Stomach (tissue), 9 donors: ENCODE measurements around the gene OR2A2. TPM values are rescaled to one million over a fixed set of nuclear protein-coding genes. Genes with fewer than 3 reads are reported as not detected.

Experiments
- DNase-seq, 2 donors: peaks; one replicate each; pipeline versions ENCODE4 v3.0.0 to v3.0.0-alpha.2; 2013 to 2019
- H3K27ac ChIP-seq, 5 donors: fragments of 200-600 bp in 4 of 5; sonication (generic) in 4 of 5; one replicate each; pipeline ENCODE4 v1.5.1; 2013 to 2019; ENCODE audit warnings: mild to moderate bottlenecking in 1 of 5, moderate library complexity in 1 of 5
- H3K27me3 ChIP-seq, 3 donors: fragments of 200-600 bp; sonication (generic); one replicate each; pipeline ENCODE4 v1.5.1; 2017 to 2019; ENCODE audit warnings: mixed run types in 1 of 3
- H3K36me3 ChIP-seq, 4 donors: fragments of 200-600 bp; sonication (generic); 1 replicate in 3 of 4; 2 replicates in 1 of 4; pipeline ENCODE4 v1.5.1; 2016 to 2019
- H3K4me1 ChIP-seq, 4 donors: fragments of 200-600 bp; sonication (generic); one replicate each; pipeline ENCODE4 v1.5.1; 2016 to 2019
- H3K4me3 ChIP-seq, 4 donors: fragments of 200-600 bp; sonication (generic) in 3 of 4; one replicate each; pipeline ENCODE4 v1.5.1; 2016 to 2019; ENCODE audit warnings: mild to moderate bottlenecking in 1 of 4
- H3K9me3 ChIP-seq, 4 donors: fragments of 200-600 bp; sonication (generic); one replicate each; pipeline ENCODE4 v1.5.1; 2016 to 2019
- EP300 ChIP-seq: sonication (generic); formaldehyde crosslinking; IDR thresholded peaks from one replicate; pipeline ENCODE4 v1.6.1; 2017; ENCODE audit warnings: antibody characterized with exemption
- POLR2A ChIP-seq, 4 donors: fragments of 450-650 bp; IDR thresholded peaks; one replicate each; pipeline ENCODE4 v1.6.1; 2016; ENCODE audit warnings: antibody characterized with exemption in 4 of 4, control low read depth in 2 of 4, mild to moderate bottlenecking in 1 of 4, moderate library complexity in 1 of 4
- POLR2AphosphoS5 ChIP-seq, 3 donors: sonication (generic); formaldehyde crosslinking; IDR thresholded peaks; one replicate each; pipeline ENCODE4 v1.6.1; 2016; ENCODE audit warnings: antibody characterized with exemption in 3 of 3
- WGBS, 5 donors: extraction: QIAGEN DNeasy Blood & Tissue Kit in 3 of 5; methylation state at CpG; one replicate each; pipeline versions ENCODE4 v1.1.5 to v1.1.7; 2013 to 2018; 5-methylcytosine and 5-hydroxymethylcytosine counted together
- intact Hi-C: fragments of 100-400 bp; cut with DNase I; formaldehyde crosslinking; loops from one replicate; pipeline ENCODE4 v1.15.1; 2023; ENCODE audit warnings: low total_unique reads
- polyA plus RNA-seq, 3 donors: library from polyadenylated mRNA; stranded (reverse); fragments of 200-250 nt; gene quantifications; one replicate each; pipeline ENCODE4 v1.2.3, GENCODE V29; 2013
- small RNA-seq, 4 donors: library from RNA; depleted of rRNA; stranded (forward); fragments of <200 nt; gene quantifications; one replicate each; pipeline ENCODE3, GENCODE V24; 2016
- total RNA-seq, 5 donors: library from RNA; depleted of rRNA; stranded (reverse); fragments of >200 nt; gene quantifications; one replicate each; pipeline versions ENCODE4 v1.1.0 to v1.2.3, GENCODE V29; 2014 to 2016
- TF ChIP-seq, protein P1 (sequence below), 7 experiments: fragments of 450-650 bp in 4 of 7; fragments of 200-600 bp in 3 of 7; sonication (generic) in 3 of 7; IDR thresholded peaks; one replicate each; pipeline ENCODE4 v1.5.1; 2016 to 2019; ENCODE audit warnings: antibody characterized with exemption in 7 of 7, control low read depth in 2 of 7, mild to moderate bottlenecking in 1 of 7
- donor health status: healthy with polysubstance abuse.
- donor health status: Bipolar disorder and iron deficiency.
- donor health status: healthy.

OR2A2 gene
- total and polyA plus RNA-seq, 8 donors: not detected

DNA sequence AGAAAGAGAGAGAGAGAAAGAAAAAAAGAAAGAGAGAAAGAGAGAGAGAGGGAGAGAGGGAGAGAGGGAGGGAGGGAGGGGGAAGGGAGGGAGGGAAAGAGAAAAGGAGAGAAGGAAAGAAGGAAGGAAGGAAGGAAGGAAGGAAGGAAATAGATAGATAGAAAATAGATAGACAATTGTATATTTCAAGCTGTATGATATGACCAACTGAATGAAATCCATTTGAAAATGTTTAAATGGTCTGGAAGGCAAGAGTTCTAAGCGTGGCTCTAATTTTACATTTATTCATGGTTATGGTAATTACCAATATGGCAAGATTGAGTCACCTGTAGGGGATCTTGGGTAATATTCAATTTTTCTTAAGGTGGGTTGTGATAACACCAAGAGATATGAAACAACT is 49.5 kb downstream of the OR2A2 start:
- intact Hi-C loops: no loop called here
- DNase-seq: no peak
- Histone ChIP-seq H3K9me3 (no peaks in the 10 kb centered on the region), H3K4me3 (no peak overlapping the region), H3K27ac (no peak overlapping the region), H3K4me1 (no peaks in the 10 kb centered on the region), H3K27me3 (no peaks in the 10 kb centered on the region), H3K36me3 (no peaks in the 10 kb centered on the region)
- WGBS, 5 donors: 84 to 93% (median 89%) methylated on average over 1 of the region's 1 CpG
- TF ChIP-seq, protein P1, sequence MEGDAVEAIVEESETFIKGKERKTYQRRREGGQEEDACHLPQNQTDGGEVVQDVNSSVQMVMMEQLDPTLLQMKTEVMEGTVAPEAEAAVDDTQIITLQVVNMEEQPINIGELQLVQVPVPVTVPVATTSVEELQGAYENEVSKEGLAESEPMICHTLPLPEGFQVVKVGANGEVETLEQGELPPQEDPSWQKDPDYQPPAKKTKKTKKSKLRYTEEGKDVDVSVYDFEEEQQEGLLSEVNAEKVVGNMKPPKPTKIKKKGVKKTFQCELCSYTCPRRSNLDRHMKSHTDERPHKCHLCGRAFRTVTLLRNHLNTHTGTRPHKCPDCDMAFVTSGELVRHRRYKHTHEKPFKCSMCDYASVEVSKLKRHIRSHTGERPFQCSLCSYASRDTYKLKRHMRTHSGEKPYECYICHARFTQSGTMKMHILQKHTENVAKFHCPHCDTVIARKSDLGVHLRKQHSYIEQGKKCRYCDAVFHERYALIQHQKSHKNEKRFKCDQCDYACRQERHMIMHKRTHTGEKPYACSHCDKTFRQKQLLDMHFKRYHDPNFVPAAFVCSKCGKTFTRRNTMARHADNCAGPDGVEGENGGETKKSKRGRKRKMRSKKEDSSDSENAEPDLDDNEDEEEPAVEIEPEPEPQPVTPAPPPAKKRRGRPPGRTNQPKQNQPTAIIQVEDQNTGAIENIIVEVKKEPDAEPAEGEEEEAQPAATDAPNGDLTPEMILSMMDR (IDR thresholded peaks at IDR 0.05): no peak
- no peak for TF ChIP-seq POLR2AphosphoS5 (IDR thresholded peaks at IDR 0.05)
- no peak for TF ChIP-seq EP300
- no peak for TF ChIP-seq POLR2A (IDR thresholded peaks at IDR 0.05)

Small RNA genes within 50 kb of the gene (small RNA-seq; reads per million reads assigned to genes)
- gene OR2A41P: 0 reads per million in 4 donors

Other genes with a start within 250 kb of the OR2A2 start
- gene TCAF1, start 207.4 kb upstream of the OR2A2 start, total RNA-seq: 10 to 100 TPM; 13.4 to 94.6 (median 30.3) TPM
- 10 to 100 TPM in 2 of 3 donors, 1 to 10 TPM in 1; 9.7 to 23.7 (median 22.2) TPM for gene TCAF1, start 207.4 kb upstream of the OR2A2 start, polyA plus RNA-seq
- gene OR2F2, start 174.3 kb upstream of the OR2A2 start, total RNA-seq: not detected
- gene OR2F2, start 174.3 kb upstream of the OR2A2 start, polyA plus RNA-seq: not detected
- gene OR2F1, start 154.7 kb upstream of the OR2A2 start, total RNA-seq: under 1 TPM in 1 of 5 donors, not detected in 4; 0.18 TPM
- gene OR2F1, start 154.7 kb upstream of the OR2A2 start, polyA plus RNA-seq: not detected
- not detected for gene OR6B1, start 109.3 kb upstream of the OR2A2 start, total RNA-seq
- not detected for gene OR6B1, start 109.3 kb upstream of the OR2A2 start, polyA plus RNA-seq
- gene OR2A5, start 60.6 kb upstream of the OR2A2 start, total RNA-seq: not detected
- not detected for gene OR2A5, start 60.6 kb upstream of the OR2A2 start, polyA plus RNA-seq
- not detected for gene OR2A25, start 39.8 kb upstream of the OR2A2 start, total RNA-seq
- not detected for gene OR2A25, start 39.8 kb upstream of the OR2A2 start, polyA plus RNA-seq
- not detected for gene OR2A12, start 23.3 kb upstream of the OR2A2 start, total RNA-seq
- not detected for gene OR2A12, start 23.3 kb upstream of the OR2A2 start, polyA plus RNA-seq
- not detected for gene OR2A14, start 13.6 kb downstream of the OR2A2 start, total RNA-seq
- gene OR2A14, start 13.6 kb downstream of the OR2A2 start, polyA plus RNA-seq: not detected
- 10 to 100 TPM in 4 of 5 donors, 1 to 10 TPM in 1; 3.3 to 36.5 (median 17.8) TPM for gene CTAGE4, start 73.9 kb downstream of the OR2A2 start, total RNA-seq
- gene CTAGE4, start 73.9 kb downstream of the OR2A2 start, polyA plus RNA-seq: 1 to 10 TPM; 1.4 to 2.0 (median 1.8) TPM
- 10 to 100 TPM in 2 of 5 donors, 1 to 10 TPM in 2, not detected in 1; 3.8 to 23.5 (median 9.7) TPM for gene ARHGEF35, start 86.2 kb downstream of the OR2A2 start, total RNA-seq
- gene ARHGEF35, start 86.2 kb downstream of the OR2A2 start, polyA plus RNA-seq: 10 to 100 TPM; 11.8 to 25.1 (median 13.4) TPM
- under 1 TPM in 1 of 5 donors, not detected in 4; 0.18 TPM for gene OR2A42, start 130.0 kb downstream of the OR2A2 start, total RNA-seq
- not detected for gene OR2A42, start 130.0 kb downstream of the OR2A2 start, polyA plus RNA-seq
- gene OR2A7, start 155.2 kb downstream of the OR2A2 start, total RNA-seq: 10 to 100 TPM in 3 of 5 donors, 1 to 10 TPM in 1, not detected in 1; 3.6 to 68.8 (median 12.1) TPM
- gene OR2A7, start 155.2 kb downstream of the OR2A2 start, polyA plus RNA-seq: 1 to 10 TPM in 1 of 3 donors, under 1 TPM in 1, not detected in 1; 0.44 to 2.1 TPM
- 10 to 100 TPM in 1 of 5 donors, 1 to 10 TPM in 1, not detected in 3; 5.4 to 12.5 TPM for gene CTAGE8, start 159.7 kb downstream of the OR2A2 start, total RNA-seq
- 1 to 10 TPM in 1 of 3 donors, under 1 TPM in 1, not detected in 1; 0.68 to 6.0 TPM for gene CTAGE8, start 159.7 kb downstream of the OR2A2 start, polyA plus RNA-seq
- gene OR2A1, start 202.8 kb downstream of the OR2A2 start, total RNA-seq: under 1 TPM in 1 of 5 donors, not detected in 4; 0.37 TPM
- under 1 TPM in 1 of 3 donors, not detected in 2; 0.05 TPM for gene OR2A1, start 202.8 kb downstream of the OR2A2 start, polyA plus RNA-seq
- gene ARHGEF5, start 245.8 kb downstream of the OR2A2 start, total RNA-seq: 10 to 100 TPM in 4 of 5 donors, 1 to 10 TPM in 1; 9.4 to 92.1 (median 18.1) TPM
- 10 to 100 TPM; 11.0 to 14.1 (median 12.0) TPM for gene ARHGEF5, start 245.8 kb downstream of the OR2A2 start, polyA plus RNA-seq